HG02642 (cell line): Measurements from ENCODE around the gene PRR27.
"Not testable (repeated sequence)": the region's sequence is repeated elsewhere in the genome, so short reads cannot be mapped to it uniquely, and the experiment has no call there.

Experiments used
- ATAC-seq: cut with Tn5 transposase; IDR thresholded peaks from one replicate; pipeline ENCODE4 v1.9.1; 2021; ENCODE audit warnings: mild to moderate bottlenecking; ENCODE audit not compliant: unreplicated experiment, poor library complexity

PRR27 gene

GRCh38 chr4:70196857-70197256 is 42.8 kb downstream of the PRR27 start:
- ATAC-seq, result no peak

DNA sequence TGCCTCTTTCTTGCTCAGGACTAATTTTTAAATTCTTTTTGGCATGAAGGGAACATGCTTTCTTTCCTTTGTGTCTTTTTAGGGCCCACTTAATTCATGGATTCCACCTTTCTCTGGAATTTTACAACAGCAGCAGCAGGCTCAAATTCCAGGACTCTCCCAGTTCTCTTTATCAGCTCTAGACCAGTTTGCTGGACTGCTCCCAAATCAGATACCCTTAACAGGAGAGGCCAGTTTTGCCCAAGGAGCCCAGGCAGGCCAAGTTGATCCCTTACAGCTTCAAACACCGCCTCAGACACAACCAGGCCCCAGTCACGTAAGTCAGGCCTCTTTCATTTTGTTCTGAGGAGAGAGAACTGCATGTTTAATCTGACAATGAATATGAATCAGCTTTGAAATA is 43.8 kb downstream of the PRR27 start:
- ATAC-seq, result no peak

DNA sequence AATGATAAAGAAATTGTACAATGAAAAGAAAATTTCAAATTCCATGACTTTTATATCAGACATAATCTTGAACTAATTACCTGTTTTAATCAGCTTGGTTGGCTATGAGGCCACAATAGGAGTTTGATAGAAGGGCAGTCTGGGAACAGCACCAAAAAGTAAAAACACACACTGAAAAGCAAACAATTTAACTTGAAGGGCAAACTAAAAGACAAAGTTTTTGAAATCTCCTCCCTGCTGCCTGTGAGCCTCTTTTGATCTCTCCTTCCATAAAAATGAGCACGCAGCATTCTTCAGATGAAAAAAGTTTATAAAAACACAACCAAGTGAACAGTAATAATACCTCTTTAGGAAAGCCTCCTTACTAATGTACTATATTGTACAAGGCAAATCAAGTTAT is 49.6 kb downstream of the PRR27 start:
- no peak for ATAC-seq

DNA sequence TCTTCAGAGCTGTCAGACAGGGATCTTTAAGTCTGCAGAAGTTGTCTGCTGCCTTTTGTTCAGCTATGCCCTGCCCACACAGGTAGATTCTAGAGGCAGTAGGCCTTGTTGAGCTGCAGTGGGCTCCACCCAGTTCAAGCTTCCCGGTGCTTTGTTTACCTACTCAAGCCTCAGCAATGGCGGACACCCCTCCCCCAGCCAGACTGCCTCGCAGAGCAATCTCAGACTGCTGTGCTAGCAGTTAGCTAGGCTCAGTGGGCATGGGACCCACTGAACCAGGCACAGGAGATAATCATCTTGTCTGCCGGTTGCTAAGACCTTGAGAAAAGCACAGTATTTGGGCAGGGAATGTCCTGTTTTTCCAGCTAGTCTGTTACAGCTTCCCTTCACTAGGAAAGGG is 58.7 kb downstream of the PRR27 start:
- not testable (repeated sequence) for ATAC-seq
